AG08395 (cell line): ENCODE data around the gene TBC1D19.
"Not testable (repeated sequence)": the region's sequence is repeated elsewhere in the genome, so short reads cannot be mapped to it uniquely, and the experiment has no call there.

Experiments
- DNase-seq: peaks from one replicate; pipeline ENCODE4 v3.0.0; 2012; ENCODE audit warnings: mixed read lengths, low spot score

The TBC1D19 gene

GRCh38 chr4:26596843-26597242 is 13.0 kb downstream of the TBC1D19 start:
- DNase-seq = no peak

- DNase-seq = no peak
Measured at GRCh38 chr4:26601204-26601603, 17.3 kb downstream of the TBC1D19 start.

- no peak for DNase-seq
Measured at GRCh38 chr4:26607776-26608175, 23.9 kb downstream of the TBC1D19 start.

- DNase-seq = no peak
Measured at GRCh38 chr4:26609391-26609790, 25.5 kb downstream of the TBC1D19 start.

GRCh38 chr4:26609868-26610267 is 26.0 kb downstream of the TBC1D19 start:
- DNase-seq = no peak

GRCh38 chr4:26611372-26611771 is 27.5 kb downstream of the TBC1D19 start:
- no peak for DNase-seq

GRCh38 chr4:26611885-26612284 is 28.0 kb downstream of the TBC1D19 start:
- DNase-seq = no peak

- DNase-seq = no peak
Measured at GRCh38 chr4:26613237-26613636, 29.4 kb downstream of the TBC1D19 start.

GRCh38 chr4:26613735-26614134 is 29.9 kb downstream of the TBC1D19 start:
- DNase-seq = no peak

GRCh38 chr4:26619784-26620183 is 35.9 kb downstream of the TBC1D19 start:
- peak; percentile 14 for DNase-seq

- DNase-seq = no peak
Measured at GRCh38 chr4:26621366-26621765, 37.5 kb downstream of the TBC1D19 start.

GRCh38 chr4:26622913-26623312 is 39.0 kb downstream of the TBC1D19 start:
- no peak for DNase-seq

- DNase-seq = not testable (repeated sequence)
Measured at GRCh38 chr4:26626658-26627057, 42.8 kb downstream of the TBC1D19 start.

GRCh38 chr4:26632916-26633315 is 49.0 kb downstream of the TBC1D19 start:
- no peak for DNase-seq

- no peak for DNase-seq
Measured at GRCh38 chr4:26634237-26634636, 50.4 kb downstream of the TBC1D19 start.

GRCh38 chr4:26636458-26636857 is 52.6 kb downstream of the TBC1D19 start:
- no peak for DNase-seq

- not testable (repeated sequence) for DNase-seq
Measured at GRCh38 chr4:26640639-26641038, 56.8 kb downstream of the TBC1D19 start.

- no peak for DNase-seq
Measured at GRCh38 chr4:26647523-26648224, 63.8 kb downstream of the TBC1D19 start.

- DNase-seq = no peak
Measured at GRCh38 chr4:26648260-26648659, 64.4 kb downstream of the TBC1D19 start.

- no peak for DNase-seq
Measured at GRCh38 chr4:26660261-26660660, 76.4 kb downstream of the TBC1D19 start.

- DNase-seq = no peak
Measured at GRCh38 chr4:26663888-26664287, 80.0 kb downstream of the TBC1D19 start.

- no peak for DNase-seq
Measured at GRCh38 chr4:26670903-26671537, 87.1 kb downstream of the TBC1D19 start.

GRCh38 chr4:26679040-26679695 is 95.3 kb downstream of the TBC1D19 start:
- not testable (repeated sequence) for DNase-seq
